Head of caudate nucleus (tissue), 42 donors: ENCODE data around the gene ATG7.
"Not testable (repeated sequence)": the region's sequence is repeated elsewhere in the genome, so short reads cannot be mapped to it uniquely, and the experiment has no call there.

ENCODE experiments used
- DNase-seq, 42 donors: peaks; one replicate each; pipeline versions ENCODE4 v3.0.0 to v3.0.0-alpha.2; 2020 to 2021; ENCODE audit warnings: mixed read lengths in 7 of 42
- intact Hi-C: fragments of 100-400 bp; cut with DNase I; formaldehyde crosslinking; loops from one replicate; pipeline ENCODE4 v1.15.0; 2022

Gene ATG7

DNA sequence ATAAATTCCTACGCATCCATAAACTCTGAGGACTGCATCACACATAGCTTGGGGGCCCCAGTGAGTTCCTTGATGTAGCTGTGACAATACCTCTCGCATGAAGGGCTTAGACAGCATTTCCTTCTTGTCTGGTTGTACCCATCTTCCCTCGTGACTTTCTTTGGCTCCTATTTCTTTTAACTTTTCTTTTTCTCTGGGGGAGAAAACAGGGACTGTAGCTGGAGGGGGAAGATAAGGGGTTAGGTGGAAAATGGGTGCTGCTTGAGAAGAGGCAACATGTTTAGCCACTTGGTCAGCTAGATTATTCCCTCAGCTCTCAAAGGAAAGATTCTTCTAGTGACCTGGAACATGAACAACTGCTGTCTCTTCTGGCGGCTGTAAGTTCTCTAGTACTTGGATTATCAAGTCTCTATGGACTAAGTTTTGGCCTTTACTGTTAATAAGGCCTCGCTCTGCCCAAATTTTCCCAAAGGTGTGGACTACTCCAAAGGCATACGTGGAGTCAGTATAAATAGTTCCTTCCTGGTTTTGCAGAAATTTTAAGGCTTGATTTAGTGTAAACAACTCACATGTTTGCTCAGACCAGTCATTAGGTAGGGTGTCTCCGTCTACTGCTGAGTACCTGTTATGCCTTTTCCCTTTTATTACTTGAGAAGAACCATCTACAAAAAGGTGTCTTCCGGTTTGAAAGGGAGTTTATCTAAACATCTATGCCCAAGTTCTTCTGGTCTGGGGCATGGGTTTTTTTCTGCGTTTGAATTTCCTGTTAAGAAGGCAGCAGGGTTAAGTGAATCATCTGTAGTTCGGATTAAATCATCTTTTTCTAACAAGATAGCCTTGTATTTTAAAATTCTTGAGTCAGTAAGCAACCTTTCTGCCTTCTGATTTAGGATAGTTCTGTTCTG, 21.0 kb upstream of the ATG7 start:
- DNase-seq: no peak
- intact Hi-C loops: no loop called here

DNA sequence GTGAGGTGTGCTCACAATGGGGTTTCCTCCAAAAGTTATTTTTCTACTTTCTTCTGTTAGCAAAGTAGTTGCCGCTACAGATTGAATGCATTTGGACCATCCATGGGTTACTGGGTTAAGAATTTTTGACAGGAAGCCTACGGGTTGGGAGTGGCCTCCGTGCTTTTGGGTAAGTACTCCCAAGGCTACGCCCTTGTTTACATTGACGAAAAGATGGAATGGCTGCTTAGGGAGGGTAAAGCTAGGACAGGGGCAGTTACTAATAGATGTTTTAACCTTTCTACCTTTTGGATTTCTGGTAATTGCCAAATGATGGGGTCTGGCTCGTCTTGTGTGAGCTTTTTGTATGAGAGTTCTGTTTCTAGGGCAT, 20.4 kb upstream of the ATG7 start:
- intact Hi-C loops: no loop called here
- DNase-seq: no peak

DNA sequence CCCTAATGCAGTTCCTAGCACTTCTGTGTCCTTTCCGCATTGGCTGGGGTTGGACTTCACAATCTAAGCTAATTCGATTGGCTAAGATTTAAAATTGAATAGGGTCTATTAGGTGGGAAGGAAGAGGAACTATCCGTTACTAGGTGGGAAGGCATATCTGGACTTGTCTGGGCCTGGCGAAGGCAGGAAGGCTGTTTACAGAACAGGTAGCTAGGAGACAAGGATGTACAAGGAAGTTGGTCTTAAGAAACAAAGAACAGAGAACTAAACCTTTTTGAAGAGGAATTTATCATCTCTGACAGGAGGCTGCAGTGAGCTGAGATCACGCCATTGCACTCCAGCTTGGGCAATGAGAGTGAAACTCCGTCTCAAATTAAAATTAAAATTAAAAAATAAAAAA, 17.3 kb upstream of the ATG7 start:
- no peak for DNase-seq

DNA sequence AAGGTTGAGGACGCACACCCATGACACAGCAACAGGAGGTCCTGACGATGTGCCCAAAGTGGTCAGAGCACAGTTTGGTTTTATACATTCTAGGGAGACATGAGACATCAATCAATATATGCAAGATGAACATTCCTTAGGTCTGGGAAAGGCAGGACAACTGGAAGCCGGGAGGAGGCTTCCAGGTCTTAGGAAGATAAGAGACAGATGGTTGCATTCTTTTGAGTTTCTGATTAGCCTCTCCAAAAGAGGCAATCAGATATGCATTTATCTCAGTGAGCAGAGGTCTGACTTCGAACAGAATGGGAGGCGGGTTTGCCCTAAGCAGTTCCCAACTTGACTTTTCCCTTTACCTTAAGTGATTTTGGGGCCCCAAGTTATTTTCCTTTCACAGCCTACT, 16.7 kb upstream of the ATG7 start:
- DNase-seq, intact Hi-C loops: not testable (repeated sequence)

More for the DNA sequence above, 17.3 kb upstream of the ATG7 start:
- intact Hi-C loops: no loop called here

DNA sequence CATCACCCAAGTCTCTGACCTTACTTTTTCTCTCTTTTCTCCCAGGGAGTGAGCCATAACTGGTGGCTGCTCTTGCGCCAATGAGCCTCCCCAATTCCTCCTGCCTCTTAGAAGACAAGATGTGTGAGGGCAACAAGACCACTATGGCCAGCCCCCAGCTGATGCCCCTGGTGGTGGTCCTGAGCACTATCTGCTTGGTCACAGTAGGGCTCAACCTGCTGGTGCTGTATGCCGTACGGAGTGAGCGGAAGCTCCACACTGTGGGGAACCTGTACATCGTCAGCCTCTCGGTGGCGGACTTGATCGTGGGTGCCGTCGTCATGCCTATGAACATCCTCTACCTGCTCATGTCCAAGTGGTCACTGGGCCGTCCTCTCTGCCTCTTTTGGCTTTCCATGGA, 13.2 kb upstream of the ATG7 start:
- DNase-seq: no peak

DNA sequence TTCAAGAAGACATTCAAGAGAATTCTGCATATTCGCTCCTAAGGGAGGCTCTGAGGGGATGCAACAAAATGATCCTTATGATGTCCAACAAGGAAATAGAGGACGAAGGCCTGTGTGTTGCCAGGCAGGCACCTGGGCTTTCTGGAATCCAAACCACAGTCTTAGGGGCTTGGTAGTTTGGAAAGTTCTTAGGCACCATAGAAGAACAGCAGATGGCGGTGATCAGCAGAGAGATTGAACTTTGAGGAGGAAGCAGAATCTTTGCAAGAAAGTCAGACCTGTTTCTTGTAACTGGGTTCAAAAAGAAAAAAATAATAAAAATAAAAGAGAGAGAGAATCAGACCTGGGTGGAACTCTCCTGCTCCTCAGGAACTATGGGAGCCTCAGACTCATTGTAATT, 11.7 kb upstream of the ATG7 start:
- DNase-seq: no peak
- intact Hi-C loops: no loop called here

More for the DNA sequence above, 13.2 kb upstream of the ATG7 start:
- intact Hi-C loops: no loop called here

DNA sequence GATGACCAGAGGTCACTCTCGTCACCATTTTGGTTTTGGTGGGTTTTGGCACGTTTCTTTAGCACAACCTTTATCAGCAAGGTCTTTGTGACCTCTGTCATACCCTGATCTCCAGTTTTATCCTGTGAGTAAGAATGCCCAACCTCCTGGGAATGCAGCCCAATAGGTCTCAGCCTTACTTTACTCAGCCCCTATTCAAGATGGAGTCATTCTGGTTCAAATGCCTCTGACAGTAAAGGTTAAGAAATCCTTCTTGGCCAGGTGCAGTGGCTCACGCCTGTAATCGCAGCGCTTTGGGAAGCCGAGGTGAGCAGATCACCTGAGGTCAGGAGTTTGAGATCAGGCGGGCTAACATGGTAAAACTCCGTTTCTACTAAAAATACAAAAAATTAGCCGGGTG, 3.2 kb upstream of the ATG7 start:
- intact Hi-C loops: no loop called here
- DNase-seq: no peak

DNA sequence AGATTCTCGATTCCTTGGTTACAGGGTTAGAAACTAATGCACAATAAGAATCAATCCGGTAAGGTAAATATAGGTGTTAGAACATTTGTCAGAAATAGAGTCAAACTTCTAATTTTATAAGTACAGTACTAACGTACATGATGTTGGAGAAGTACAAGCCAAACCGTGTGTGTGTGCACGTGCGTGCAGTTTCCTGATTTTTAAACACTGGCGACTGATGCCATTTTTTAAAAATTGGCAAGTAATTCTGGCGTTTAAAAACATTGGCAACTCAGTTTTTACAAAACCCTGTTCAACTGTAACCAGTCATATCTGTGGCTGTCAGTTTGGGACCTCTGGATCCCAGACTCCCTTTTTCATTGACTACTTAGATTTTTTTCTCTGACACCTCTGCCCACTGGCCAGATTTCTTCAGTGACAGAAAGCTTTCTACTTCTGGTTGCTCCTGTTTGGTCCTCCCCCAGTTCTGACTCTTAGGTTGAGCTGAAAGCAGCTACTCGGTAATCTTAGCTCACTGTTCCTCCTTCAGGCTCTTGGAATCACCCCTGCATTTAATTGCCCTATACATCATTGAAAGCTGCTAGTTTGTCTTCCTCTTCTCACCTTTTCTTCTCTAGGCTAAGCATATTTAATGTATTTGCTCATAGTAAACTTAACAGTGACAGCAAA, 843 bp downstream of the ATG7 start:
- DNase-seq: peak in 1 of 42 donors; percentile 3
- intact Hi-C loops: no loop called here

DNA sequence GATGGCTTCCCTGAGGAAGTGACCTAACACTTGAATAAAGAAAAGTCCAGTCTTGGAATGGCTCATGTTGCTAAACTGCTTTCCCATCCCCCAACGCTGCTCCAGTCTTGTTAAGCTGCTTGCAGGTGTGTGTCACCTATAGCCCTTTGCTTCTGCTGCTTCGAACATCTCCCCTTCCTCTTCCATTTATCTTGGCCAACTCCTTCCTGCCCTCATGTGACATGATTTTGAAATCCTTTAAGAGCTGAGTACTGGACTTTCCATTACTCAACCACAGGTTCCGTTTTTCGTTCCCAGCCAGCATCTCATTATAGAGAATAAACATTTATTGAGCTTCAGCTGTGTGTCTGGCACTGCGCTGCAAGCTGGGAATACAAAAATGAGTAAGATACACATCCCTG, 1.7 kb downstream of the ATG7 start:
- intact Hi-C loops: no loop called here

DNA sequence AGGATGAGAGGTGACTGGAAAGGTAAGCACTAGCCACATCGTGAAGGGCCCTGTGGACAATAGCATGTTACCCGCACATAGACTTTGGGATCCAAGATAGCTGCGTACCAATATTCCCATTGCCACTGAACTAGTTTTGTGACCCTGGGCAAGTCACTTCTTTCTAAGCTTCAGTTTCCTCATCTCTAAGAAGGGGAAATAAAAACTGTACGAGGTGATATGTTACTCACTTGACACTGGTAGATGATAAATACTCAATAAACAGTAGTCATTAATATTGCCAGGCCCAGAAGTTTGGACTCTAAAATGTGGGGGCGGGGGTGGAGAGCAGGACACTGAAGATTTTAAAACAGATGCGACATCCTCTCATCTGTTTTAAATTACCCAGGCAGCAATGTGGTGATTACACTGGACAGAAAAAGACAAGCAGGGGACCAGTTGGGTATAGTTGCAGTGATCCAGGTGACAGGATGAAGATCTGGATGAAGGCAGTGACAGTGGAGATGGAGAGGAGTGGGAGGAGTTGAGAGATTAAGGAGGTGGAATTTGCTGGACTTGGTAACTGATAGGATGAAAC, 2.5 kb downstream of the ATG7 start:
- no peak for DNase-seq
- intact Hi-C loops: no loop called here

More for the DNA sequence above, 1.7 kb downstream of the ATG7 start:
- peak in 7 of 42 donors; percentile 5 to 45 (median 16) for DNase-seq

DNA sequence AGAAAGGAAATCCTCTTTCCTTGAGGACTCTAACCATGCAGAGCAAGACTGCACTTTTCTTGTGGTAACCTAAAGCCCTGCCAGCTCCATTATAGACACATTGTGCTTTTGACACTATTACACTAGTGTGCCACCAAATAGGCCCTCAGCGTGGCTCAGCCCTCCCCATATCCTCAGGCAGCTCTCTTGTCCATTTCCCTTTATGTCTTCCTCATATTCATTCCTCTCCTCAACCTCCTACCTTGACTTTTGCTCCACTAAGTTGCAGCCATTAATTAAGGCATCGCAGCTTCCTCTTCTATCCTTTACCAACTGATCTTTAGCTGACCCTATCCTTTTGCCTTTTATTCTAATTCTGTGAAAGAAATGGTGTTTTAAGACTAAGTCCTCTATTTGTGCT, 3.7 kb downstream of the ATG7 start:
- intact Hi-C loops: no loop called here

DNA sequence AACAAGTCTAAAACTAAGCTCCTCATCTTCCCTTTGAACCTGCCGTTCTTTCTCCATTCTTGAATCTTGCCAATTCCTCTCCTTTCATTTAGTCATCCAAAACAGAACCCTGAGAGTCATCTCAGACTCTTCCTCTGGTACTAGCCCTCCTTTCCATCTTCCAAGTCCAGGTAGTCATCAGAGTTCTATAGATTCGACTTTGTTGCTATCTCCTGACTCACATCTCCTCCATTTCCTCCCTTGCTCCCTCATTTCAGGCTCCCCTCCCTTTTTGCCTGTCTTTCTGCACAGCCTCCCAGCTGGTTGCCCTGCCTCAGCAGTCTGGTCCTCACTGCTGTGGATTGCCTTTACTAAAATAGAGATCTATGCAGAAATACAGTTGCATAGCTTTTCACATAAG, 4.7 kb downstream of the ATG7 start:
- intact Hi-C loops: no loop called here
- no peak for DNase-seq

More for the DNA sequence above, 3.7 kb downstream of the ATG7 start:
- no peak for DNase-seq

DNA sequence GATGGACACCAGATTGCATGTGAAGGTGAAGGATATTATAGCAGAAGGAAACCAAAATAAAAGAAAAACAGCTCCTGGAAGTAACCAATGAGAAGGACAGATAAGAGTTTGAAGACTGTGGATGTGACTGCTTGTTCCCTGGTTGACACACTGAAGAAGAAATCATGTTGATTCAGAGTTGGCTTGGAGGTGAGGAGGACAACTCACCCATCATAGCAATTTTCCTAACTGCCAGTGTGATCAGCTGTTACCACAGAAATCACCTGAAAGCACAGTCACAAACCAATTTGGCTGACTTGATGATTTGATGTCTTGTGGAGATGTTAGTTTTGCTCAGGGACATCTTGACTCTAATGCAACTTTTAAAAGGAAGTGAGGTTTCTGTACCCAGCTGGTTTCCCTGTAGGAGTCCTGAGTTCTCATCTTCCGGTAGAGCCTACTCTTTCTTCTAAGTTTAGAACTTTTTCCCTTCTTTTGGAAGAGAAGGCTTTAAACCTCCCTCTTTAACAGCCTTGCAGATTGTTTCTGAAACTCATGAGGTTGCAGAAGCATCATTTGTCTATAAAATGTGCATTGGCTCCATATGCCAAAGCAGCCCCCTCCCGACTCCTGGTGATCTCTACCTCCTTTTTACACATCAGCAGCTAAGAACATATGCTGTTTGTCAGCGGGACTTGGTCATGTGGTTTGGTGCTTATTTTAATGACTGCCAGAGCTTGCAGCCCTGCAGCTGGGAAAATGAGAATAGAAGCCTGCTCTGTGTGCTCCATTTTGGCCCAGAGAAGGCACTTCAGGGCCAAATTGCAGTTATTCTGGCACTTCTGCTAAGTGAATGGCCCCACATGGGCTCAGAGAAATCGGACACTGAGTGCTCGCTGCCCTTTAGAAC, 10.3 kb downstream of the ATG7 start:
- DNase-seq: peak; percentile 13 to 91 (median 74)
- intact Hi-C loops: no loop called here

DNA sequence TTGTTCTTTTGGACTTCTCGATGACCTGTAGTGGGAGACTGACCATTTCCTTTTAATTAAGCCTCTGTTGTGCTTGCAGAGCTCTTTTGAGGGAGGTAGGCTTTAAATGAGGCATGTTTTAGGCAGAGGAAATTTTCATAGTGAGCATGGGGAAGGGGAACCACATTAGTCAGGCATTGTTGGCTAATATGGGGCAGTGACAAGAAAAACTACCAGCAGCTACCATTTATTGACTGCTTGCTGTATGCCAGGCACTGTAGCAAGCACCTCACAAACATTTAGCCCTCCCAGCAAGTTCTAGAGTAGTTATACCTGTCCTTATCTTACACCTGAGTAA, 10.9 kb downstream of the ATG7 start:
- intact Hi-C loops: no loop called here
- no peak for DNase-seq

DNA sequence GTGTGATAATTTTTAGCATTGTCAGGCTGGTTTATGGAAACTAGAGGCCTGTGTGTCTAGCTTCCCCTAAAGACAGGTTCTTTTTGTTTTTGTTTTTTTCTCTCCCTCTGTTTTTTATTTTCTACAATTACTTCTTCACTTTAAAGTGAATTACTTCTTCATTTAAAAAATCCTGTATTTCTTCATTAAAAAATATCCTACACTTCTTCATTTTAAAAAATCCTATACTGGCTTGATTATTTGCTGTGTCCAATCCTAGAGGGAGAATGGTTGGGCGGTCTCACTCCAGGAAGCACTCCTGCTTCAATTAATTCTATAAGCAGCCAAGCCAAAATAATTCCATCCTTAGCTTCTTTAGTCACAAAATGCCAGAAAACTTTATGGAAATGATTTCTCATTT, 11.8 kb downstream of the ATG7 start:
- no peak for DNase-seq
- intact Hi-C loops: no loop called here

DNA sequence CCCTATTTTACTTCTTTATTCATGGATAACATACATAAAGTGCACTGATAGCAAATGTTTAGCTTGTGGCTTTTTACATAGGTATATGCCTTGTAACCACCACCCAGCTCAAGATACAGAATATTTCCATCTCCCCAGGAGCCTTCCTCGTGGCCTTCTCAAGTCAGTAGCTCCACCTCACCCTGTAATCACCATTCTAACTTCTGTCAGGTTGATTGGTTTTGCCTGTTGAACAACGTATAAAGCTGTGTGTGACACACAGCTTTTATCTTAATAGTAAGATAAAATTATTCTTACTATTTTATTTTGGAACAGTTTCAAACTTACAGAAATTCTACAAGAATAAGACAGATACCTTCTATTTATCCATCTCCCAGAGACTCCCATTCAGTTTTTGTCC, 13.3 kb downstream of the ATG7 start:
- no peak for DNase-seq
- intact Hi-C loops: no loop called here

DNA sequence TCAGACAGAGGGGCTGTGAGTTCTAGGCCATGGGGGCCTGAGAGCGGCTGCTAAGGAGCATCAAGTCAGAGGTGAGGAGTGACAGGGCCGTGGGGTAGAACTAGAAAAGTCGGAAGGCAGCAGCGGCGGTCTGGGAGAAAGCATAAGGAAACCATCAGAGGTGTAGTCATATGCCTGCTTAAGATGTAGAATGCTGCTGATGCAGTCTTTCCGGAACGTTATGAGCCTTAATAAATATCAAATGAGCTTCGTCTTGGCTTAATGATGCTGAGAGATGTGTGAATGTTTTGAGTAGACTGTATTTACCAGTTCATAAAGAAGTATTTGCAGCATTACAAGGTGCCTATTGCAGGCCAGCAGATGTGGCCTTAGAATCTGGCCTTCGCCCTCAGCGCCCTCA, 15.2 kb downstream of the ATG7 start:
- intact Hi-C loops: no loop called here

DNA sequence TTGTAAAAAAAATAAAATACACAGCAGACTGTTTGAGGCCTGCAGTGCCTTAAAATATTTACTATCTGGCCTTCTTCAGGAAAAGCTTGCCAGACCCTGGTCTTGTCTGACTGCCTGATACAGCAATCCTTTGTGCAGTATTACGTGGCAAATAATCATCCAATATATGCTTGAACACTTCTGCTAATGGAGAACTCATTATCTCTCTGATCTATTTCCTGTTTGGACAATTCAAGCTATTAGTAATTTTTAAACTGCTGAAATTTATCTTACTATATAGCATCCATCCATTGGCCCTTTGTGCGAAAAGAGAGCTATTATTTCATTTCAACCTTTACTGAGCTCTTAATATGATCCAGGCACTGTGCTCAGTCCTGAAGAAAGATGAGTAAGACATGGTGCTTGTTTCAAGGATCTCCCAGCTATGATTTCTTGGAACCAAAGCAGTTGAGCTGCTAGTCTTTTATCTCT, 15.9 kb downstream of the ATG7 start:
- no peak for DNase-seq
- intact Hi-C loops: no loop called here

More for the DNA sequence above, 15.2 kb downstream of the ATG7 start:
- no peak for DNase-seq
